ENCODE measurements around the gene SAMD14. TPM values are rescaled to one million over a fixed set of nuclear protein-coding genes. Genes with fewer than 3 reads are reported as not detected.

SAMD14 gene
- total RNA-seq, 2 experiments from 2014 or later: 0.59 TPM; not detected in 1

DNA sequence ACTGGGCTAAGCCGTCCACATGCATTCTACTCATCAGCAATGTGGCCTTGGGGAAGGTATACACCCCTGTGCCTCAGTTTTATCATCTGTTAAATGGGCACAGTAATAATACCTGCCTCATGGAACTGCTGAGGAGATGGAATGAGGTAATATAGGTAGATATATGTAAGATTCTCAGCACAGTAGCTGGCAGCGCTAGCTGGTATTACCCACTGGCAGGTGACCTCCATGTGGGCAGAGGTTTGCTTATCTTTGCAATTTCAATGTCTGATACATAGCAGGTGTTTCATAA lies 34.7 kb upstream of the SAMD14 start:
- Histone ChIP-seq H3K79me2 (ENCODE audit: insufficient read depth, low read depth, low read length) (no peaks in the 10 kb centered on the region), H3K9me3 (ENCODE audit: low read length) (no peaks in the 10 kb centered on the region), H3K4me3 (ENCODE audit: low read depth, low read length, poor library complexity, severe bottlenecking) (no peak overlapping the region), H2AFZ (ENCODE audit: low read length) (no peak overlapping the region), H3K9me2 (ENCODE audit: insufficient read depth, low read length) (no peaks in the 10 kb centered on the region), H4K20me1 (ENCODE audit: insufficient read depth, low read length) (no peaks in the 10 kb centered on the region), H3K4me2 (ENCODE audit: low read length) (no peak overlapping the region), H3K36me3 (ENCODE audit: insufficient read depth, low read length) (no peaks in the 10 kb centered on the region), H3K4me1 (ENCODE audit: insufficient read depth, low read length, poor library complexity, severe bottlenecking) (peaks cover 40% of the 10 kb centered on the region), H3K27ac (ENCODE audit: low read depth, low read length, poor library complexity, severe bottlenecking) (no peak overlapping the region)
- ChIA-PET POLR2A (no interaction called here), CTCF (ENCODE audit: unreplicated experiment) (interaction anchor here (0.5 kb wide), 1 partner anchor 13 kb away, joined by 4 read pairs; no protein-coding TSS in a partner anchor)
- TF ChIP-seq EZH2phosphoT487 (IDR thresholded peaks at IDR 0.05; ENCODE audit: borderline replicate concordance, low read depth, low read length): no peak
- no peak for TF ChIP-seq CTCF (conservative IDR thresholded peaks at IDR 0.05; ENCODE audit: low read length)
- intact Hi-C loops (cut with micrococcal nuclease; ENCODE audit: unreplicated experiment): no loop called here
- no TSS peak for BruUV-seq (replicated peaks)
- no peak for DNase-seq (ENCODE audit: low spot score)

- Histone ChIP-seq H3K79me2 (ENCODE audit: insufficient read depth, low read depth, low read length) (no peaks in the 10 kb centered on the region), H3K27ac (ENCODE audit: low read depth, low read length, poor library complexity, severe bottlenecking) (no peak overlapping the region), H3K4me2 (ENCODE audit: low read length) (no peak overlapping the region), H3K9me3 (ENCODE audit: low read length) (no peaks in the 10 kb centered on the region), H3K4me1 (ENCODE audit: insufficient read depth, low read length, poor library complexity, severe bottlenecking) (peaks cover 38% of the 10 kb centered on the region), H2AFZ (ENCODE audit: low read length) (no peak overlapping the region), H3K36me3 (ENCODE audit: insufficient read depth, low read length) (no peaks in the 10 kb centered on the region), H4K20me1 (ENCODE audit: insufficient read depth, low read length) (no peaks in the 10 kb centered on the region), H3K4me3 (ENCODE audit: low read depth, low read length, poor library complexity, severe bottlenecking) (no peak overlapping the region), H3K9me2 (ENCODE audit: insufficient read depth, low read length) (no peaks in the 10 kb centered on the region)
- DNase-seq (ENCODE audit: low spot score): no peak
- TF ChIP-seq EZH2phosphoT487 (IDR thresholded peaks at IDR 0.05; ENCODE audit: borderline replicate concordance, low read depth, low read length) (no peak), CTCF (conservative IDR thresholded peaks at IDR 0.05; ENCODE audit: low read length) (no peak)
- no TSS peak for BruUV-seq (replicated peaks)
- intact Hi-C loops (cut with micrococcal nuclease; ENCODE audit: unreplicated experiment): no loop called here
- ChIA-PET POLR2A (no interaction called here), CTCF (ENCODE audit: unreplicated experiment) (no interaction called here)
Measured at GRCh38 chr17:50163843-50164696, 34.1 kb upstream of the SAMD14 start.

Data from OCI-LY7 (cell line).